Smooth muscle cell (in vitro differentiated cells): ENCODE data around the gene CLDN19. TPM values are rescaled to one million over a fixed set of nuclear protein-coding genes. Genes with fewer than 3 reads are reported as not detected.
A peak's percentile ranks its signal among the peaks of the same experiment; 100 is the strongest.
"Not testable (repeated sequence)": the region's sequence is repeated elsewhere in the genome, so short reads cannot be mapped to it uniquely, and the experiment has no call there.

Experiments used
- DNase-seq: peaks from one replicate; lab custom pipeline; 2025; ENCODE audit not compliant: unreplicated experiment; lab: John Stamatoyannopoulos, UW
- H2AFZ ChIP-seq: fragments of 200-600 bp; sonication (generic); 2 replicates; pipeline ENCODE4 v1.6.0; 2016; ENCODE audit warnings: antibody characterized with exemption, low read depth, mild to moderate bottlenecking
- H3F3A ChIP-seq: fragments of 200-600 bp; sonication (generic); 2 replicates; pipeline ENCODE4 v1.6.0; 2017; ENCODE audit warnings: antibody characterized with exemption, low read depth
- H3K27ac ChIP-seq: fragments of 200-600 bp; sonication (generic); 2 replicates; pipeline ENCODE4 v1.5.1; 2016; ENCODE audit warnings: low read depth, mild to moderate bottlenecking
- H3K27me3 ChIP-seq: fragments of 200-600 bp; sonication (generic); 2 replicates; pipeline ENCODE4 v1.6.1; 2016; ENCODE audit warnings: low read depth, mild to moderate bottlenecking
- H3K36me3 ChIP-seq: fragments of 200-600 bp; sonication (generic); 2 replicates; pipeline ENCODE4 v1.5.1; 2016; ENCODE audit warnings: low read depth
- H3K4me1 ChIP-seq: fragments of 200-600 bp; sonication (generic); 2 replicates; pipeline ENCODE4 v1.5.1; 2016; ENCODE audit warnings: low read depth
- H3K4me2 ChIP-seq: fragments of 200-600 bp; sonication (generic); 2 replicates; pipeline ENCODE4 v1.6.0; 2016; ENCODE audit warnings: mild to moderate bottlenecking
- H3K4me3 ChIP-seq: fragments of 200-600 bp; sonication (generic); 2 replicates; pipeline ENCODE4 v1.5.1; 2016; ENCODE audit warnings: mild to moderate bottlenecking
- H3K79me2 ChIP-seq: fragments of 200-600 bp; sonication (generic); 2 replicates; pipeline ENCODE4 v1.6.0; 2016; ENCODE audit warnings: low read depth, mild to moderate bottlenecking
- H3K9ac ChIP-seq: fragments of 200-600 bp; sonication (generic); 2 replicates; pipeline ENCODE4 v1.6.0; 2016; ENCODE audit warnings: low read depth
- H3K9me3 ChIP-seq: fragments of 200-600 bp; sonication (generic); replicated peaks from 2 replicates; pipeline ENCODE4 v1.5.1; 2016; ENCODE audit warnings: low read depth
- H4K20me1 ChIP-seq: fragments of 200-600 bp; sonication (generic); 2 replicates; pipeline ENCODE4 v1.6.0; 2016; ENCODE audit warnings: low read depth
- WGBS: methylation state at CpG from one replicate; pipeline ENCODE4 v1.1.7; 2016; ENCODE audit warnings: low lambda C conversion rate; 5-methylcytosine and 5-hydroxymethylcytosine counted together
- polyA plus RNA-seq: library from polyadenylated mRNA; unstranded; fragments of >200 nt; fragmentation: Nextera tagmentation; extraction: Ambion mirVana; gene quantifications from 2 replicates; pipeline ENCODE4 v1.2.1, GENCODE V29; 2016
- total RNA-seq: library from RNA; depleted of rRNA; stranded (reverse); fragments of >200 nt; gene quantifications from 2 replicates; pipeline ENCODE4 v1.2.3, GENCODE V29; 2014
- TF ChIP-seq, protein P1 (sequence below): fragments of 200-600 bp; sonication (generic); IDR thresholded peaks from 2 replicates; pipeline ENCODE4 v1.5.1; 2017; ENCODE audit warnings: borderline replicate concordance, mild to moderate bottlenecking, antibody characterized with exemption; ENCODE audit not compliant: insufficient read depth, poor library complexity, severe bottlenecking

The CLDN19 gene
- total and polyA plus RNA-seq, 2 experiments from 2014 or later = 0.67 to 2.4 TPM

DNA sequence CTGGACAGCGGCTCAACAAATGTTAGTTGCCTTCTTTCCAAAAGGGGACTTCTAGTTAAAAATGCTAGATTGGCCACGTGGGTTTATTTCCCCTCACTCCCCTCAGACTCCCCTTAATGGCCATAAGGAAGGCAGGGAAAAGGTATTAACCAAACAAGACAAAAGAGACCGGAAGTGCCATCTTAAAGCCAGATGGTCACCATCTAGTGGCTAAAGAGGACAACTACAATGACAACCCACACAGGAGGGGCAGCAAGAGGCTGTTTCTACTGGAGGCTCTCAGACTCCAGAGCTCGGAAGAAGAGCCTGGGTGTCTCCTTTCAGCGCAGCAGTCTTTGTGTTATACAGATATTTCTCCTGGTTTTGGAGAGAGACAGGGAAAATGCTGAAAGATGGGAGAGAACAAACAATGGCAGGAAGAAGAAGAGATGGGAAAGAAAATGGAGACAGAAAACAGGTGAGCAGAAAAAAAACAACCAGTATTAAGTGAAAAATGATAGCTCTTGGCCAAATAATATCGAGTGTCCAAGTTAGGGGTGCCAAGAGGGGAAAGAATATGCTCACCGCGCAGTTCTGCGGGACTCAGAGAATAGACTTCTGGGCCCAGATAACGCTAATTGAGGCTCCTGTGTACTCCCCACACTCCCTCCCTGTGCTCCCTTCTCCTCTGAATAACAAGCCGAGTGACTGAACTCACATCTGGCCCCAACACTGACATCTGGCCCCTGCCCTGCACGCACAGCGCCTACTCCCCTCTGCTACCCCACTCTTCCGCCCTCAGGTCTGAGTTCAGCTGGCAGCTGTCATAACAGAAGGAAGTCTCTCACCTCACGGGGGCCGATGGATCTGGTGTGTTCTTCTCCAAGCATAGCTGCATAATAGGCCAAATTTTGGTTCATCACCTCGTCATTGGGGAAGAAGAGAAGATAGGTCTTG lies 17.2 kb upstream of the CLDN19 start:
- Histone ChIP-seq H4K20me1 (peaks cover 80% of the 10 kb centered on the region), H3K36me3 (peaks cover 36% of the 10 kb centered on the region), H3K4me3 (no peak overlapping the region), H3F3A (peaks cover 11% of the 10 kb centered on the region), H3K4me1 (no peaks in the 10 kb centered on the region), H3K9ac (no peak overlapping the region), H2AFZ (no peak overlapping the region), H3K9me3 (no peaks in the 10 kb centered on the region), H3K79me2 (peaks cover 22% of the 10 kb centered on the region), H3K4me2 (no peak overlapping the region), H3K27me3 (no peaks in the 10 kb centered on the region), H3K27ac (no peak overlapping the region)
- 81% methylated on average over 17 of the region's 17 CpGs for WGBS
- TF ChIP-seq, protein P1, sequence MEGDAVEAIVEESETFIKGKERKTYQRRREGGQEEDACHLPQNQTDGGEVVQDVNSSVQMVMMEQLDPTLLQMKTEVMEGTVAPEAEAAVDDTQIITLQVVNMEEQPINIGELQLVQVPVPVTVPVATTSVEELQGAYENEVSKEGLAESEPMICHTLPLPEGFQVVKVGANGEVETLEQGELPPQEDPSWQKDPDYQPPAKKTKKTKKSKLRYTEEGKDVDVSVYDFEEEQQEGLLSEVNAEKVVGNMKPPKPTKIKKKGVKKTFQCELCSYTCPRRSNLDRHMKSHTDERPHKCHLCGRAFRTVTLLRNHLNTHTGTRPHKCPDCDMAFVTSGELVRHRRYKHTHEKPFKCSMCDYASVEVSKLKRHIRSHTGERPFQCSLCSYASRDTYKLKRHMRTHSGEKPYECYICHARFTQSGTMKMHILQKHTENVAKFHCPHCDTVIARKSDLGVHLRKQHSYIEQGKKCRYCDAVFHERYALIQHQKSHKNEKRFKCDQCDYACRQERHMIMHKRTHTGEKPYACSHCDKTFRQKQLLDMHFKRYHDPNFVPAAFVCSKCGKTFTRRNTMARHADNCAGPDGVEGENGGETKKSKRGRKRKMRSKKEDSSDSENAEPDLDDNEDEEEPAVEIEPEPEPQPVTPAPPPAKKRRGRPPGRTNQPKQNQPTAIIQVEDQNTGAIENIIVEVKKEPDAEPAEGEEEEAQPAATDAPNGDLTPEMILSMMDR = peak; percentile 56
- DNase-seq = no peak

DNA sequence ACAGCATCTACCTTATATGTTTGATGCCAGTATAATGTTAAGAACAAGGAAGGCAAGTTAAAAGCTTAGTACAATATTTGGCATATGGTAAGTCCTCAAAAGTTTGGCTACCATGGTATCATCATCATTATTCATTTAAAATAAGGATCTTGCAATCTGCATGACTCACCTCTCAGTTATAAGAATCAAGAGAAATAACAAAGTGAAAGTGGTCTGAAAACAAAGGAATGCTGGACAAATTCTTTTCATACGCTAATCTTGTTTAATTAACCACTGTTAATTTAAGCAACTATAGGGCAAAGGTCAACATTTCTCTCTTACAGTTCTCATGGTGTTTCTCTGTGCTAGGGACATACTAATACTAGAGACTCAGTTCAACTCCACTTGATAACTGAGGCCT lies 13.0 kb upstream of the CLDN19 start:
- H3K36me3 ChIP-seq = peaks cover 29% of the 10 kb centered on the region
- H3K27ac ChIP-seq = no peak overlapping the region
- H3F3A ChIP-seq = peaks cover 11% of the 10 kb centered on the region
- no peak for DNase-seq
- no peak overlapping the region for H3K4me3 ChIP-seq
- no peak overlapping the region for H3K4me2 ChIP-seq
- no peaks in the 10 kb centered on the region for H3K79me2 ChIP-seq
- H2AFZ ChIP-seq = no peak overlapping the region
- H3K9me3 ChIP-seq = no peaks in the 10 kb centered on the region
- no peaks in the 10 kb centered on the region for H3K4me1 ChIP-seq
- H3K9ac ChIP-seq = no peak overlapping the region
- 94% methylated on average over 1 of the region's 1 CpG for WGBS
- H4K20me1 ChIP-seq = peaks cover 56% of the 10 kb centered on the region
- H3K27me3 ChIP-seq = no peaks in the 10 kb centered on the region
- TF ChIP-seq, protein P1 = no peak

- TF ChIP-seq, protein P1 = no peak
- WGBS = over 99% methylated on average over 6 of the region's 6 CpGs
- no peak overlapping the region for H3K27ac ChIP-seq
These were observed 12.2 kb upstream of the CLDN19 start for GRCh38 chr1:42752284-42752683.

GRCh38 chr1:42751511-42752070 lies 11.6 kb upstream of the CLDN19 start:
- not testable (repeated sequence) for DNase-seq, H3K79me2 ChIP-seq, H3K4me1 ChIP-seq, H3F3A ChIP-seq, H3K4me3 ChIP-seq, H3K4me2 ChIP-seq, H3K9me3 ChIP-seq, H2AFZ ChIP-seq, H3K9ac ChIP-seq, H3K27me3 ChIP-seq, H3K27ac ChIP-seq
- WGBS = 93% methylated on average over 8 of the region's 8 CpGs
- Histone ChIP-seq H4K20me1 (peaks cover 53% of the 10 kb centered on the region), H3K36me3 (peaks cover 22% of the 10 kb centered on the region)

More at GRCh38 chr1:42752284-42752683, 12.2 kb upstream of the CLDN19 start:
- H3F3A ChIP-seq = peaks cover 6% of the 10 kb centered on the region
- no peaks in the 10 kb centered on the region for H3K79me2 ChIP-seq
- H3K4me3 ChIP-seq = no peak overlapping the region
- no peaks in the 10 kb centered on the region for H3K27me3 ChIP-seq
- no peak overlapping the region for H2AFZ ChIP-seq
- H3K4me2 ChIP-seq = no peak overlapping the region
- no peak overlapping the region for H3K9ac ChIP-seq
- H4K20me1 ChIP-seq = peaks cover 53% of the 10 kb centered on the region
- H3K4me1 ChIP-seq = no peaks in the 10 kb centered on the region
- no peaks in the 10 kb centered on the region for H3K9me3 ChIP-seq
- H3K36me3 ChIP-seq = peaks cover 22% of the 10 kb centered on the region
- DNase-seq = no peak
